C4-2B (cell line): Measurements from ENCODE around the gene AFF2.

ENCODE experiments used
- ZFX ChIP-seq: fragments of 450-650 bp; IDR thresholded peaks from 2 replicates; pipeline ENCODE4 v1.6.1; 2017
- TF ChIP-seq, protein P1 (sequence below): fragments of 450-650 bp; conservative IDR thresholded peaks from 2 replicates; pipeline ENCODE4 v1.5.1; 2017; ENCODE audit warnings: mild to moderate bottlenecking

DNA sequence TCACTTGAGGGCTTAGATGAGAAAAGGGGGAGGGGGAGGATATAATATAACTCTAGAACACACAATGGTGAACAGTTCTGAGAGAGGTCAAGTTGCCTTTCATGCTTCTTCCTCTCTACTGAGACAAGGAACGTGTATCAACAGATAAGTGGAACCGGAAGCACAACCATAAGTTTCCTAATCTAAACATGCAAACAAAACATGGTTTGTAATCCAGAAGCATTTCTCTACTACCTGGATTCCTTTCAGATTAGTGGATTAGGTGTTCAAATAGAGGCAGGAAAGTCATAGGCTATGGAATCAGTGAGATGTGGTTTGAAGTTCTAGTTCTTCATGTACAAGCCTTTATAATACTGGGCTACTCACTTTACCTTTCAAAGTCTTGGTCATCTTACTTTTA, 544.1 kb downstream of the AFF2 start:
- TF ChIP-seq, protein P1, sequence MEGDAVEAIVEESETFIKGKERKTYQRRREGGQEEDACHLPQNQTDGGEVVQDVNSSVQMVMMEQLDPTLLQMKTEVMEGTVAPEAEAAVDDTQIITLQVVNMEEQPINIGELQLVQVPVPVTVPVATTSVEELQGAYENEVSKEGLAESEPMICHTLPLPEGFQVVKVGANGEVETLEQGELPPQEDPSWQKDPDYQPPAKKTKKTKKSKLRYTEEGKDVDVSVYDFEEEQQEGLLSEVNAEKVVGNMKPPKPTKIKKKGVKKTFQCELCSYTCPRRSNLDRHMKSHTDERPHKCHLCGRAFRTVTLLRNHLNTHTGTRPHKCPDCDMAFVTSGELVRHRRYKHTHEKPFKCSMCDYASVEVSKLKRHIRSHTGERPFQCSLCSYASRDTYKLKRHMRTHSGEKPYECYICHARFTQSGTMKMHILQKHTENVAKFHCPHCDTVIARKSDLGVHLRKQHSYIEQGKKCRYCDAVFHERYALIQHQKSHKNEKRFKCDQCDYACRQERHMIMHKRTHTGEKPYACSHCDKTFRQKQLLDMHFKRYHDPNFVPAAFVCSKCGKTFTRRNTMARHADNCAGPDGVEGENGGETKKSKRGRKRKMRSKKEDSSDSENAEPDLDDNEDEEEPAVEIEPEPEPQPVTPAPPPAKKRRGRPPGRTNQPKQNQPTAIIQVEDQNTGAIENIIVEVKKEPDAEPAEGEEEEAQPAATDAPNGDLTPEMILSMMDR: no peak
- TF ChIP-seq ZFX: no peak
